Gastroesophageal sphincter (tissue), 3 donors: ENCODE results near the gene STK33.

Source experiments
- CTCF ChIP-seq, 4 experiments: fragments of 200-600 bp in 2 of 4; fragments of 450-650 bp in 2 of 4; sonication (generic) in 1 of 4; IDR thresholded peaks; one replicate each; pipeline ENCODE4 v1.5.1; 2017 to 2019; ENCODE audit warnings: antibody characterized with exemption in 4 of 4, mild to moderate bottlenecking in 2 of 4, moderate library complexity in 2 of 4
- POLR2A ChIP-seq, 2 donors: fragments of 450-650 bp; IDR thresholded peaks; one replicate each; pipeline ENCODE4 v1.6.1; 2017; ENCODE audit warnings: antibody characterized with exemption in 2 of 2, mild to moderate bottlenecking in 2 of 2, moderate library complexity in 1 of 2

GRCh38 chr11:8392886-8393285, 201.1 kb downstream of the STK33 start:
- TF ChIP-seq CTCF (IDR thresholded peaks at IDR 0.05) (no peak), POLR2A (IDR thresholded peaks at IDR 0.05) (no peak)
